Measurements from ENCODE around the gene DOCK4. TPM values are rescaled to one million over a fixed set of nuclear protein-coding genes. Genes with fewer than 3 reads are reported as not detected.

DOCK4 gene
- total RNA-seq, 3 donors from 2014 or later = 31.7 to 43.3 (median 41.9) TPM

DNA sequence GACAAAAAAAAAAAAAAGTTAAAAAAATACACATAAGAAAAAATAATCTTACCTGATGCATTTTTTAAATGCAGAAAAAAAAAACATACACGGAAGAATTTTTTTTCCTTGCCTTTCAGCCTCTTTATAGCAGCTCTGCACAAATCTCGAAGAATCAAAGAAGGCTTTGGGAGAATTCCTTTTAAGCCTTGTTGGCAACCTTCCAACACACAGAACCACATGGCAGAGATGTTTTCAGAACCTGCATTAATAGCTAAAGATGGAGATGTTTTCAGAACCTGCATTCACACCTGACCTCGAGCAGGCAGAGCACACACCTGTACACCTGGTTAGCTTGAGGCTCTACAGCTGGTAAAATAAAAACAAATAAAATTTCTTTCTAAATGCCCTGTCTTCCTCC lies 65.6 kb downstream of the DOCK4 start:
- Histone ChIP-seq H3K27me3 (no peaks in the 10 kb centered on the region), H3K36me3 (no peaks in the 10 kb centered on the region), H3K4me1 (no peaks in the 10 kb centered on the region), H3K27ac (no peak overlapping the region), H3K4me3 (no peak overlapping the region), H3K9me3 (no peaks in the 10 kb centered on the region)
- TF ChIP-seq POLR2AphosphoS5 (IDR thresholded peaks at IDR 0.05) (no peak), POLR2A (IDR thresholded peaks at IDR 0.05) (no peak)
- TF ChIP-seq, protein P1, sequence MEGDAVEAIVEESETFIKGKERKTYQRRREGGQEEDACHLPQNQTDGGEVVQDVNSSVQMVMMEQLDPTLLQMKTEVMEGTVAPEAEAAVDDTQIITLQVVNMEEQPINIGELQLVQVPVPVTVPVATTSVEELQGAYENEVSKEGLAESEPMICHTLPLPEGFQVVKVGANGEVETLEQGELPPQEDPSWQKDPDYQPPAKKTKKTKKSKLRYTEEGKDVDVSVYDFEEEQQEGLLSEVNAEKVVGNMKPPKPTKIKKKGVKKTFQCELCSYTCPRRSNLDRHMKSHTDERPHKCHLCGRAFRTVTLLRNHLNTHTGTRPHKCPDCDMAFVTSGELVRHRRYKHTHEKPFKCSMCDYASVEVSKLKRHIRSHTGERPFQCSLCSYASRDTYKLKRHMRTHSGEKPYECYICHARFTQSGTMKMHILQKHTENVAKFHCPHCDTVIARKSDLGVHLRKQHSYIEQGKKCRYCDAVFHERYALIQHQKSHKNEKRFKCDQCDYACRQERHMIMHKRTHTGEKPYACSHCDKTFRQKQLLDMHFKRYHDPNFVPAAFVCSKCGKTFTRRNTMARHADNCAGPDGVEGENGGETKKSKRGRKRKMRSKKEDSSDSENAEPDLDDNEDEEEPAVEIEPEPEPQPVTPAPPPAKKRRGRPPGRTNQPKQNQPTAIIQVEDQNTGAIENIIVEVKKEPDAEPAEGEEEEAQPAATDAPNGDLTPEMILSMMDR (IDR thresholded peaks at IDR 0.05) = no peak
- no peak for DNase-seq (ENCODE audit: low spot score in 2 of 2)
- intact Hi-C loops (cut with DNase I; ENCODE audit: low total_unique reads) = no loop called here

DNA sequence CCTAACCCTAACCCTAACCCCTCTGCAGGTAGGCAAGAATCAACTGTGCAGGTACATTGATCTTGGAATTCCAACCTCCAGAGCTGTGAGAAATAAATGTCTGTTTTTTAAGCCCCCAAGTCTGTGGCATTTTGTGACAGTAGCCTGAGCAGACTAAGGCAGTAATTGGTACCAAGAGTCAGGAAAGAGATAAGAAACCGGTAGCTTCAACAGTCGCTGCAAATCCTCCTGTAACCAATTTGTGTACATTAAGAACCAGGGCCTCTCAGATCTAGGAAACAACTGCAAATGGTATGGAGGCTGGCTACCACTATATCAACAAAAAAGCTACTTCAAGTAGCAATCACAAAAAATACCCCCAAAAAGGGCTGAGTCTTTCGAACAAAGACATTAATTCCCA lies 67.3 kb downstream of the DOCK4 start:
- DNase-seq (ENCODE audit: low spot score in 2 of 2) = no peak
- H3K4me1 ChIP-seq = no peaks in the 10 kb centered on the region

DNA sequence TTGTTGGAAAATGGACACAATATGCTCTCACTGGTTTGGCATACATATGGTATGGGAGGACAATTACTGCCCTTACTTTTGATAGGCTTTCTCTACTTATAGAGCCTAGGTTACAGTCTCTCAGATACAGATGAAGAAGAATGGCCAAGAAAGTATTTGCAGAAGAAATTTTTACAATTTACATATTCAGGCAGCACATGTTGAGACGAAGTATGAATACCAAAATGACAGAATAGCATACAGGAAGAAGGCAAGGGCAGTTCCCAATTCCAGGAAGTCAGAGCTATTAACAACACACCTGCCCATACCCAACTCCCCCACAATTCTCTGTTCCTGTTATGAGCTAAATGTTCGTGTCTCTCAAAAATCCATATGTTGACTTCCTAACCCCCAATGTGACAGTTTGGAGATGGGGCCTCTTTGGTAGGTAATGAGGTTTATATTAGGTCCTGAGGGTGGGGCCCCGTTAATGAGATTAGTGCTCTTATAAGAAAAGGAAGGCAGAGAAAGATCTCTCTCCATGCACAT lies 67.8 kb downstream of the DOCK4 start:
- Histone ChIP-seq H3K4me1 (no peaks in the 10 kb centered on the region), H3K27ac (no peak overlapping the region), H3K4me3 (no peak overlapping the region), H3K9me3 (no peaks in the 10 kb centered on the region), H3K27me3 (no peaks in the 10 kb centered on the region), H3K36me3 (no peaks in the 10 kb centered on the region)
- no peak for DNase-seq (ENCODE audit: low spot score in 2 of 2)
- TF ChIP-seq, protein P1 (IDR thresholded peaks at IDR 0.05) = no peak
- TF ChIP-seq POLR2A (IDR thresholded peaks at IDR 0.05) = no peak
- TF ChIP-seq POLR2AphosphoS5 (IDR thresholded peaks at IDR 0.05) = no peak
- intact Hi-C loops (cut with DNase I; ENCODE audit: low total_unique reads) = no loop called here

More for the DNA sequence above, 67.3 kb downstream of the DOCK4 start:
- Histone ChIP-seq H3K36me3 (no peaks in the 10 kb centered on the region), H3K4me3 (no peak overlapping the region), H3K27me3 (no peaks in the 10 kb centered on the region), H3K27ac (no peak overlapping the region), H3K9me3 (no peaks in the 10 kb centered on the region)
- intact Hi-C loops (cut with DNase I; ENCODE audit: low total_unique reads) = no loop called here
- TF ChIP-seq POLR2A (IDR thresholded peaks at IDR 0.05) (no peak), POLR2AphosphoS5 (IDR thresholded peaks at IDR 0.05) (no peak)
- TF ChIP-seq, protein P1 (IDR thresholded peaks at IDR 0.05) = no peak

DNA sequence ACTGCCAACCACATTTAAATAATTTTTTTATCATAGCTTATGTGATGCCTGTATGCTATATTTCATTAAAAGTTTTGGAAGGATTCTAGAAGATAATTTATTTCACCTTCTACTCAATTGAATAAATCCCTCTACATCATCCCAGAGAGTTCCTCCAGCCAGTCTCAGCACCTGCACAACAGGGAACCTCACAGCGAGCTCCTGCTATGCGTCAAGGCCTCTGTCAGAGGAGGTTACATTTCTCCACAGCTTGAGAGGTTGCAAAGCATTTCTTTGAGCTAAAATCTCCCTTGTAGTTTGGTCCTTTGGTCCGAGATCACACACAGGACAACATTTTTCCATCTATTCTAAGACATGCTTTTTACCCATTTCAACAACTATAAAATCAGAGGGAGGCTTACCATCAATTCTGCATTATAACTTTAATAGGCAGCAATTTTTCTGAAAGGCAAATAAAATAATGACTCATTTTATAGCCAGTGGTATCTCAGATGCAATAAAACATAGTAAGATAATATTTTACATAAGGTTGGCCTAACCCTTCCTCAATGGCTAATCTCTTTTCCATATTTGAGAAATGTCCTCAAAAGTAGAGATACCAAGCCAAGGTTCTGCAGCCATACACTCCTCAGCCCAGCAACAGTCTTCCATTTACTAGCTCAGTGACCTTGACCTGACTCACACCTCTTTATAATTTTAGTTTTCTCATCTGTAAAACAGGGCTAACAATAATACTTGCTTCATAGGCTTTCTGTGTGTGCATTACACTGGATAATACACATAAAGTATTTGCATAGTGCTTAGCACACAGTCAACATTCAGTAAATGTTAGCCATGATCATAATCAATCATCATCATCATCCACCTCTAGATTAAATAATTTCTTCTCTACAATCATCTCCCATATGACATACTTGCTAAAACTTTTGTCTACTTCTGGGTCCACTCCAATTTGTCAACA lies 68.8 kb downstream of the DOCK4 start:
- Histone ChIP-seq H3K4me1 (no peaks in the 10 kb centered on the region), H3K4me3 (no peak overlapping the region), H3K9me3 (no peaks in the 10 kb centered on the region), H3K27ac (no peak overlapping the region), H3K36me3 (no peaks in the 10 kb centered on the region), H3K27me3 (no peaks in the 10 kb centered on the region)
- DNase-seq (ENCODE audit: low spot score in 2 of 2) = no peak
- TF ChIP-seq, protein P1 (IDR thresholded peaks at IDR 0.05) = no peak
- no peak for TF ChIP-seq POLR2A (IDR thresholded peaks at IDR 0.05)
- no peak for TF ChIP-seq POLR2AphosphoS5 (IDR thresholded peaks at IDR 0.05)
- intact Hi-C loops (cut with DNase I; ENCODE audit: low total_unique reads) = no loop called here
